ENCODE measurements around the gene NHSL1.

The NHSL1 gene

GRCh38 chr6:138374815-138375214 is 124.5 kb downstream of the NHSL1 start:
- Histone ChIP-seq H3K4me1 (ENCODE audit: control extremely low read depth in 1 of 4, control insufficient read depth in 4 of 4, insufficient read depth in 4 of 4, low read length in 3 of 4) (no peaks in the 10 kb centered on the region), H3K27ac (ENCODE audit: insufficient read depth in 1 of 2, low read depth in 1 of 2, low read length in 2 of 2, poor library complexity in 1 of 2, severe bottlenecking in 2 of 2) (no peak overlapping the region), H3K4me3 (ENCODE audit: control insufficient read depth in 1 of 7, extremely low read depth in 1 of 7, insufficient read depth in 4 of 7, low read depth in 2 of 7, low read length in 6 of 7) (no peak overlapping the region), H3K27me3 (replicated peaks in 2 of 5; ENCODE audit: control insufficient read depth in 4 of 5, insufficient read depth in 5 of 5, low read length in 4 of 5) (no peaks in the 10 kb centered on the region), H3K36me3 (ENCODE audit: control insufficient read depth in 4 of 4, insufficient read depth in 4 of 4, low read length in 3 of 4) (no peaks in the 10 kb centered on the region), H3K9me3 (ENCODE audit: control extremely low read depth in 1 of 5, control insufficient read depth in 4 of 5, insufficient read depth in 2 of 5, low read depth in 1 of 5, low read length in 4 of 5) (no peaks in the 10 kb centered on the region)
- ChIA-PET POLR2A (no interaction called here), CTCF (interaction anchor here (1.0 kb wide), 1 partner anchor 30 kb away, joined by 3 read pairs; no protein-coding TSS in a partner anchor)
- DNase-seq, result no peak
- 100% methylated on average over 2 of the region's 2 CpGs for WGBS (ENCODE audit: insufficient coverage)

GRCh38 chr6:138374230-138374629 is 125.1 kb downstream of the NHSL1 start:
- ChIA-PET POLR2A (no interaction called here), CTCF (interaction anchor here (1.0 kb wide), 1 partner anchor 31 kb away, joined by 3 read pairs; no protein-coding TSS in a partner anchor)
- no peak for DNase-seq
- H3K4me3 ChIP-seq (ENCODE audit: control insufficient read depth in 1 of 7, extremely low read depth in 1 of 7, insufficient read depth in 4 of 7, low read depth in 2 of 7, low read length in 6 of 7), result no peak overlapping the region
- no peaks in the 10 kb centered on the region for H3K4me1 ChIP-seq (ENCODE audit: control extremely low read depth in 1 of 4, control insufficient read depth in 4 of 4, insufficient read depth in 4 of 4, low read length in 3 of 4)
- H3K36me3 ChIP-seq (ENCODE audit: control insufficient read depth in 4 of 4, insufficient read depth in 4 of 4, low read length in 3 of 4), result no peaks in the 10 kb centered on the region
- no peaks in the 10 kb centered on the region for H3K9me3 ChIP-seq (ENCODE audit: control extremely low read depth in 1 of 5, control insufficient read depth in 4 of 5, insufficient read depth in 2 of 5, low read depth in 1 of 5, low read length in 4 of 5)
- no peak overlapping the region for H3K27ac ChIP-seq (ENCODE audit: insufficient read depth in 1 of 2, low read depth in 1 of 2, low read length in 2 of 2, poor library complexity in 1 of 2, severe bottlenecking in 2 of 2)
- H3K27me3 ChIP-seq (replicated peaks in 2 of 5; ENCODE audit: control insufficient read depth in 4 of 5, insufficient read depth in 5 of 5, low read length in 4 of 5), result no peaks in the 10 kb centered on the region

- DNase-seq, result peak; percentile 29 to 58 (median 51)
- no peaks in the 10 kb centered on the region for H3K36me3 ChIP-seq (ENCODE audit: control insufficient read depth in 4 of 4, insufficient read depth in 4 of 4, low read length in 3 of 4)
- H3K27ac ChIP-seq (ENCODE audit: insufficient read depth in 1 of 2, low read depth in 1 of 2, low read length in 2 of 2, poor library complexity in 1 of 2, severe bottlenecking in 2 of 2), result no peak overlapping the region
- no peaks in the 10 kb centered on the region for H3K9me3 ChIP-seq (ENCODE audit: control extremely low read depth in 1 of 5, control insufficient read depth in 4 of 5, insufficient read depth in 2 of 5, low read depth in 1 of 5, low read length in 4 of 5)
- ChIA-PET CTCF (interaction anchor here (1.0 kb wide), 1 partner anchor 33 kb away, joined by 3 read pairs; no protein-coding TSS in a partner anchor), POLR2A (no interaction called here)
- no peaks in the 10 kb centered on the region for H3K27me3 ChIP-seq (replicated peaks in 2 of 5; ENCODE audit: control insufficient read depth in 4 of 5, insufficient read depth in 5 of 5, low read length in 4 of 5)
- H3K4me3 ChIP-seq (ENCODE audit: control insufficient read depth in 1 of 7, extremely low read depth in 1 of 7, insufficient read depth in 4 of 7, low read depth in 2 of 7, low read length in 6 of 7), result no peak overlapping the region
- H3K4me1 ChIP-seq (ENCODE audit: control extremely low read depth in 1 of 4, control insufficient read depth in 4 of 4, insufficient read depth in 4 of 4, low read length in 3 of 4), result no peaks in the 10 kb centered on the region
These were observed 126.4 kb downstream of the NHSL1 start for GRCh38 chr6:138372711-138373463.

Data from common myeloid progenitor, CD34-positive (primary cell).